Measurements from ENCODE around the gene HNF4A.

HNF4A gene

DNA sequence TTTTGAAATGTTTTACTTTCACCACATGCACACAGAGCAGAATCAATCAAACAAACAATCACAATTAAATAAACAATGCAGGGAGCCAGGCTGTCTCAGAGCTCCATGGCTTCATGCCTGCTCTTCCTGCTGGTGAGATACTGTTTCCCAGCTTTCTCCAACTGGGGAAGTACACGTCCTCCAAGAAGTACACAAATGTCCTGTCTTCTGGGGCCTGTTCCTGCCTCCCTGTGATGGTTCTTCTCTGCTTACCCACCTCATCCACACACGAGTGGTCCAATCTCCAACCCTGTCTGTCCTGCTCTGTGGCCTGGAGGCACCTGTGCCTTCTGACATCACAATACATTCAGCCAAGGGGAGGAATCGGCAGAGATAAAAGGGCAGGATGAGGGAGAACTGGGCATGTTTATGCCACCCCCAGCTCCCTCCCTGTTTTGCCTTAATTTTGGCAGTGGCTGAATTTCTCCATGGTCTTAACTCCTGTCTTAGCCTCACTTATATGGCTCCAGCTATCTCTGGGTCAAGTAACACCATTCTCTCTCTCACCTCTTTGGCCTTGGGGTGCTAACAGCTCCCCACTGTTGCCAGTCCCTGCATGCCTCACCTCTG is 94.9 kb downstream of the HNF4A start:
- POLR2A ChIA-PET = no interaction called here
- TF ChIP-seq ELF4 (IDR thresholded peaks at IDR 0.05) (no peak), ARNT (IDR thresholded peaks at IDR 0.05) (no peak), L3MBTL2 (conservative IDR thresholded peaks at IDR 0.05) (no peak), BHLHE40 (IDR thresholded peaks at IDR 0.05; ENCODE audit: borderline replicate concordance) (no peak), NFRKB (IDR thresholded peaks at IDR 0.05) (no peak), FOXA1 (IDR thresholded peaks at IDR 0.05) (no peak), HDGF (IDR thresholded peaks at IDR 0.05; ENCODE audit: borderline replicate concordance) (no peak), SUZ12 (IDR thresholded peaks at IDR 0.05) (no peak), CTBP1 (IDR thresholded peaks at IDR 0.05; ENCODE audit: borderline replicate concordance) (no peak), FOXM1 (IDR thresholded peaks at IDR 0.05; ENCODE audit: borderline replicate concordance) (no peak), FOXK2 (IDR thresholded peaks at IDR 0.05) (no peak), SP1 (IDR thresholded peaks at IDR 0.05) (no peak), ZNF384 (IDR thresholded peaks at IDR 0.05) (no peak), LEF1 (IDR thresholded peaks at IDR 0.05; ENCODE audit: borderline replicate concordance) (no peak), TARDBP (IDR thresholded peaks at IDR 0.05) (no peak)
- TF ChIP-seq, protein P1, sequence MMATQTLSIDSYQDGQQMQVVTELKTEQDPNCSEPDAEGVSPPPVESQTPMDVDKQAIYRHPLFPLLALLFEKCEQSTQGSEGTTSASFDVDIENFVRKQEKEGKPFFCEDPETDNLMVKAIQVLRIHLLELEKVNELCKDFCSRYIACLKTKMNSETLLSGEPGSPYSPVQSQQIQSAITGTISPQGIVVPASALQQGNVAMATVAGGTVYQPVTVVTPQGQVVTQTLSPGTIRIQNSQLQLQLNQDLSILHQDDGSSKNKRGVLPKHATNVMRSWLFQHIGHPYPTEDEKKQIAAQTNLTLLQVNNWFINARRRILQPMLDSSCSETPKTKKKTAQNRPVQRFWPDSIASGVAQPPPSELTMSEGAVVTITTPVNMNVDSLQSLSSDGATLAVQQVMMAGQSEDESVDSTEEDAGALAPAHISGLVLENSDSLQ (IDR thresholded peaks at IDR 0.05) = no peak
- DNase-seq (ENCODE audit: extremely low spot score) = no peak
- CTCF ChIA-PET = no interaction called here

DNA sequence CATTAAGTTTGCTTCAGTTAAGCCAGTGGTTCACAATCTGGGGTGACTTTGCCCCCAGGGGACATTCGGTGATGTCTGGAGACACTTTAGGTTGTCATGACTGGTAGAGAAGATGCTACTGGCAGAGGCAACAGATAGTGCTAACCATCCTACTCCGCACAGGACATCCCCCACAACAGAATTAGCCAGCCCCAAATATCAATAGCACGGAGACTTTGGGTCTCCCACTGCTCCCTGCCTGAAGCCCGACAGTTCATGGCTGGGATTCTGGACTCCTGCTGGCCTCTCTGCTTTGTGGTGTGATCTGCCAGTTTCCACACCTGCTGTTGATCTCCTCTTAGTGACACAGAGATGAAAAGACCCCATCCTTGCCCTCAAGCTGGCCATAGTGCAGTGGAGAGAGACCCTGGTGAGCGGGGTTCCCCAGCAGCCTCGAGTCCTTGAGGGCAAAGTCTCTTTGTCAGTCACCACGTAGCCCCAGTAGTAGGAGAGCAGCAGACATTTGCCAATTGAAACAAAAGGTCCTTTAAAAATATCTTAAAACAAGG is 95.5 kb downstream of the HNF4A start:
- CTCF ChIA-PET = no interaction called here
- TF ChIP-seq LEF1 (IDR thresholded peaks at IDR 0.05; ENCODE audit: borderline replicate concordance) = no peak
- TF ChIP-seq SP1 (IDR thresholded peaks at IDR 0.05) = no peak
- no peak for TF ChIP-seq ZNF384 (IDR thresholded peaks at IDR 0.05)
- TF ChIP-seq FOXM1 (IDR thresholded peaks at IDR 0.05; ENCODE audit: borderline replicate concordance) = no peak
- no peak for TF ChIP-seq CTBP1 (IDR thresholded peaks at IDR 0.05; ENCODE audit: borderline replicate concordance)
- TF ChIP-seq, protein P1 (IDR thresholded peaks at IDR 0.05) = no peak
- TF ChIP-seq FOXK2 (IDR thresholded peaks at IDR 0.05) = no peak
- no peak for TF ChIP-seq SUZ12 (IDR thresholded peaks at IDR 0.05)
- no peak for DNase-seq (ENCODE audit: extremely low spot score)
- POLR2A ChIA-PET = no interaction called here

DNA sequence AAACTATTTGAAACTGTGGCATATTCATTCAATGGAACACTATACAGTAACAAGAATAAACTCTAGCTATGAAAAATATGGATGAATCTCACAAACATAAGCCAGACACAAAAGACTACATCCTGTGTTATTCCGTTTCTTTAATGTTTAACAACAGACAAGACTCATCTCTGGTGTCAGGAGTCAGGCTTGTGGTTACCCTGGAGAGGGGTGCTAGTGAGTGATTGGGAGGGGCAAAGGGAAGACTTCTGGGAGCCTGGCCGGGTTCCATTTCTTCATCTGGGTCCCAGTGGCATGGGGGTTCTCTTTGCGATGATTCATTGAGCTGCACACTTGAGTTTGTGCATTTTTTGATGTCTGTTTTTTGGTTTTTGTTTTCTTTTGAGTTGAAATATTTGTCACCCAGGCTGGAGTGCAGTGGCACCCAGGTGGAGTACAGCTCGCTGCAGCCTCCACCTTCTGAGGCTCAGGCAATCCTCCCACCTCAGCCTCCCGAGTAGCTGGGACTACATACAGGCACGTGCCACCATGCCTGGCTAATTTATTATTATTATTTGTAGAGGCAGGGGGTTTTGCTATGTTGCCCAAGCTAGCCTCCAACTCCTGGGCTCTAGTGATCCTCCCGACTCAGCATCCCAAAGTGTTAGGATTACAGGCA is 98.9 kb downstream of the HNF4A start:
- CTCF ChIA-PET = no interaction called here
- POLR2A ChIA-PET = no interaction called here
- TF ChIP-seq HDGF (IDR thresholded peaks at IDR 0.05; ENCODE audit: borderline replicate concordance) (no peak), ZNF384 (IDR thresholded peaks at IDR 0.05) (no peak), FOXM1 (IDR thresholded peaks at IDR 0.05; ENCODE audit: borderline replicate concordance) (no peak), FOXA1 (IDR thresholded peaks at IDR 0.05) (no peak), LEF1 (IDR thresholded peaks at IDR 0.05; ENCODE audit: borderline replicate concordance) (no peak), CTBP1 (IDR thresholded peaks at IDR 0.05; ENCODE audit: borderline replicate concordance) (no peak), ELF4 (IDR thresholded peaks at IDR 0.05) (no peak), L3MBTL2 (conservative IDR thresholded peaks at IDR 0.05) (no peak), FOXK2 (IDR thresholded peaks at IDR 0.05) (no peak), TARDBP (IDR thresholded peaks at IDR 0.05) (no peak), BHLHE40 (IDR thresholded peaks at IDR 0.05; ENCODE audit: borderline replicate concordance) (no peak), SUZ12 (IDR thresholded peaks at IDR 0.05) (no peak), NFRKB (IDR thresholded peaks at IDR 0.05) (no peak), ARNT (IDR thresholded peaks at IDR 0.05) (no peak), SP1 (IDR thresholded peaks at IDR 0.05) (no peak)
- TF ChIP-seq, protein P1 (IDR thresholded peaks at IDR 0.05) = no peak
- no peak for DNase-seq (ENCODE audit: extremely low spot score)

DNA sequence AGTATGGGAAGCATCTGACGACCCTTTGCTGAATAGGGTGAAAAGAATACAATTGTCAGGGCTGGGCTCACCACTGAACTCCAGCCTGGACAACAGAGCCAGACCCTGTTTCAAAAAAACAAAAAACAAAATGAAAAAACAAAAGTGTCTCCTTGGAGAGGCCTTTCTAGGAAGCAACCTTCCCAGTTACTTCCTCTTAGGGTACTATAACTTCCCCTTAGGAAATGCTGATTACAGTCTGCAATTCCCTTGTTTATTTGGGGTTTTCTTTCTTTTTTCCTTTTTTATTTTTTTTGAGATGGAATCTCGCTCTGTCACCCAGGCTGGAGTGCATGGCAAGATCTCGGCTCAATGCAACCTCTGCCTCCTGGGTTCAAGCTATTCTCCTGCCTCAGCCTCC is 99.6 kb downstream of the HNF4A start:
- TF ChIP-seq HDGF (IDR thresholded peaks at IDR 0.05; ENCODE audit: borderline replicate concordance) = no peak
- no peak for TF ChIP-seq SUZ12 (IDR thresholded peaks at IDR 0.05)
- TF ChIP-seq ELF4 (IDR thresholded peaks at IDR 0.05) = no peak
- no peak for TF ChIP-seq L3MBTL2 (conservative IDR thresholded peaks at IDR 0.05)
- no peak for TF ChIP-seq ARNT (IDR thresholded peaks at IDR 0.05)
- TF ChIP-seq BHLHE40 (IDR thresholded peaks at IDR 0.05; ENCODE audit: borderline replicate concordance) = no peak
- TF ChIP-seq NFRKB (IDR thresholded peaks at IDR 0.05) = no peak
- no peak for TF ChIP-seq FOXM1 (IDR thresholded peaks at IDR 0.05; ENCODE audit: borderline replicate concordance)
- no peak for TF ChIP-seq ZNF384 (IDR thresholded peaks at IDR 0.05)
- TF ChIP-seq FOXA1 (IDR thresholded peaks at IDR 0.05) = no peak
- DNase-seq (ENCODE audit: extremely low spot score) = no peak
- ChIA-PET CTCF (no interaction called here), POLR2A (no interaction called here)

DNA sequence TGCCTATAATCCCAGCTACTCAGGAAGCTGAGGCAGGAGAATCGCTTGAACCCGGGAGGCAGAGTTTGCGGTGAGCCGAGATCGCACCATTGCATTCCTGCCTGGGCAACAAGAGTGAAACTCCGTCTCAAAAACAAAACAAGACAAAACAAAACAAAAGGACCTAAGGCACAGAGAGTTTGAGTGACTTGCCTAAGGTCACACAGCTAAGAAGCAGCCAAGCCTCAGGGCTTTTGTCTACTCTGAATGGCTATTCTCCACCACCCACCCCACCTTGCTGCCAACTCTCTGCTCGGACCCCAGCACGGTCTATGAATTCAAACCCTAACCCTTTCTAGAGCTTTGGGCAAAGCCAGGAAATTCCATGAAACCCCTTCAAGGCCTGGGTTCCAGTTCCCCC is 101.1 kb downstream of the HNF4A start:
- CTCF ChIA-PET = interaction anchor here (1.0 kb wide), 1 partner anchor 16 kb away, joined by 4 read pairs; no protein-coding TSS in a partner anchor
- TF ChIP-seq SP1 (IDR thresholded peaks at IDR 0.05) (no peak), FOXK2 (IDR thresholded peaks at IDR 0.05) (no peak), ARNT (IDR thresholded peaks at IDR 0.05) (no peak), LEF1 (IDR thresholded peaks at IDR 0.05; ENCODE audit: borderline replicate concordance) (no peak), ZNF384 (IDR thresholded peaks at IDR 0.05) (no peak), L3MBTL2 (conservative IDR thresholded peaks at IDR 0.05) (no peak), HDGF (IDR thresholded peaks at IDR 0.05; ENCODE audit: borderline replicate concordance) (no peak), SUZ12 (IDR thresholded peaks at IDR 0.05) (no peak), BHLHE40 (IDR thresholded peaks at IDR 0.05; ENCODE audit: borderline replicate concordance) (no peak), FOXM1 (IDR thresholded peaks at IDR 0.05; ENCODE audit: borderline replicate concordance) (no peak), FOXA1 (IDR thresholded peaks at IDR 0.05) (no peak), NFRKB (IDR thresholded peaks at IDR 0.05) (no peak)
- TF ChIP-seq, protein P1 (IDR thresholded peaks at IDR 0.05) = no peak

More for the DNA sequence above, 101.1 kb downstream of the HNF4A start:
- no peak for DNase-seq (ENCODE audit: extremely low spot score)
- POLR2A ChIA-PET = interaction anchor here (1.2 kb wide), 1 partner anchor 19 kb away, joined by 3 read pairs; no protein-coding TSS in a partner anchor
